ENCODE data around the gene SENP3.

SENP3 gene

GRCh38 chr17:7556627-7557026 lies 5.1 kb upstream of the SENP3 start:
- DNase-seq (ENCODE audit: low read depth in 2 of 2): no peak

- no peak for DNase-seq (ENCODE audit: low read depth in 2 of 2)
Measured at GRCh38 chr17:7557147-7557764, 4.5 kb upstream of the SENP3 start.

GRCh38 chr17:7557775-7558543 lies 3.8 kb upstream of the SENP3 start:
- no peak for DNase-seq (ENCODE audit: low read depth in 2 of 2)

GRCh38 chr17:7558544-7559319 lies 3.0 kb upstream of the SENP3 start, which contains the start of gene TNFSF13:
TNFSF13 (plus strand) TSS chr17:7558750; CDS start chr17:7559040, 290 bp downstream.
- DNase-seq (ENCODE audit: low read depth in 2 of 2): no peak

- DNase-seq (ENCODE audit: low read depth in 2 of 2): no peak
Measured at GRCh38 chr17:7559320-7560171, 2.2 kb upstream of the SENP3 start.

GRCh38 chr17:7560172-7561027 lies 1.3 kb upstream of the SENP3 start:
- DNase-seq (ENCODE audit: low read depth in 2 of 2): peak in 1 of 2 donors; percentile 44

- peak; percentile 74 to 80 for DNase-seq (ENCODE audit: low read depth in 2 of 2)
Measured at GRCh38 chr17:7561028-7561575, 617 bp upstream of the SENP3 start.

GRCh38 chr17:7562208-7562605 lies 488 bp downstream of the SENP3 start:
- no peak for DNase-seq (ENCODE audit: low read depth in 2 of 2)

- DNase-seq (ENCODE audit: low read depth in 2 of 2): no peak
Measured at GRCh38 chr17:7563115-7563869, 1.6 kb downstream of the SENP3 start.

- DNase-seq (ENCODE audit: low read depth in 2 of 2): no peak
Measured at GRCh38 chr17:7569571-7569970, 7.9 kb downstream of the SENP3 start.

GRCh38 chr17:7570351-7570750 lies 8.6 kb downstream of the SENP3 start:
- no peak for DNase-seq (ENCODE audit: low read depth in 2 of 2)

- no peak for DNase-seq (ENCODE audit: low read depth in 2 of 2)
Measured at GRCh38 chr17:7572338-7572587, 10.5 kb downstream of the SENP3 start.

GRCh38 chr17:7572588-7573323 lies 11.0 kb downstream of the SENP3 start:
- peak; percentile 98 to 99 for DNase-seq (ENCODE audit: low read depth in 2 of 2)

- peak; percentile 83 to 85 for DNase-seq (ENCODE audit: low read depth in 2 of 2)
Measured at GRCh38 chr17:7573324-7574080, 11.8 kb downstream of the SENP3 start.

GRCh38 chr17:7574176-7574953 lies 12.6 kb downstream of the SENP3 start:
- DNase-seq (ENCODE audit: low read depth in 2 of 2): no peak

- no peak for DNase-seq (ENCODE audit: low read depth in 2 of 2)
Measured at GRCh38 chr17:7575481-7575883, 13.8 kb downstream of the SENP3 start.

- DNase-seq (ENCODE audit: low read depth in 2 of 2): no peak
Measured at GRCh38 chr17:7575959-7576358, 14.2 kb downstream of the SENP3 start.
